CD4-positive, alpha-beta T cell treated with Interleukin-17A for 4 hours (primary cell): ENCODE results near the gene ZNF880.
"Not testable (repeated sequence)": the region's sequence is repeated elsewhere in the genome, so short reads cannot be mapped to it uniquely, and the experiment has no call there.

Experiments
- DNase-seq: peaks from one replicate; pipeline ENCODE4 v3.0.0-alpha.2; 2020; ENCODE audit warnings: mixed read lengths

Gene ZNF880

GRCh38 chr19:52369559-52370340 lies at the start of gene ZNF880:
Gene ZNF880, plus strand, starts transcription at chr19:52369923. Its CDS starts 43 bp downstream, at chr19:52369966.
- peak; percentile 92 for DNase-seq

DNA sequence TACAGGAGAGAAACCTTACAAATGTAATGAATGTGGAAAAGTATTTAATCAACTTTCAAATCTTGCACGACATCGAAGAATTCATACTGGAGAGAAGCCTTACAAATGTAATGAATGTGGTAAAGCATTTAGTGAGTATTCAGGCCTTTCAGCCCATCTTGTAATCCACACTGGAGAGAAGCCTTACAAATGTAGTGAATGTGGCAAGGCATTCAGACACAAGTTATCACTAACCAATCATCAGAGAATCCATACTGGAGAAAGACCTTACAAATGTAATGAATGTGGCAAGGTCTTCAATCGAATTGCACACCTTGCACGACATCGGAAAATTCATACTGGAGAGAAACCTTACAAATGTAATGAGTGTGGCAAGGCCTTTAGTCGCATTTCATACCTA lies 47.3 kb upstream of the ZNF880 start:
- no peak for DNase-seq

DNA sequence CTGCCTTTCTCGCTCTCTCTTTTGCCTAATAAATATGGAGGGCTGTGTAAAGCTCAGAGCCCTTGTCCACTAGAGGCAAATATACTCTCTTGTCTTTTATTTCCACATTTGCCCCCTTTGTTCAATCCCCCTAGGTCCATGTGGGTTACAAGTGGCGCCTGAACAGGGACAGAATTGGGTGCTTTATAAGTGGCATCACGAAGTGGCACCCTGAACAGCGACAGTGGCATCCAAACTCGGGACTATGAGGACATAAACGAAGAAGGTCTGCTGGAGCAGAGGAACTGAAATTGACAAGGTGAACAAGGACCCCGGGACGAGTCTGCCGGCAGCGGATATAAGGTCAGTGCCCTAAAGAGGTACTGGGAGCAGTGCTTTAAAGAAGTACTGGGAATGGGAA lies 38.0 kb upstream of the ZNF880 start:
- no peak for DNase-seq

DNA sequence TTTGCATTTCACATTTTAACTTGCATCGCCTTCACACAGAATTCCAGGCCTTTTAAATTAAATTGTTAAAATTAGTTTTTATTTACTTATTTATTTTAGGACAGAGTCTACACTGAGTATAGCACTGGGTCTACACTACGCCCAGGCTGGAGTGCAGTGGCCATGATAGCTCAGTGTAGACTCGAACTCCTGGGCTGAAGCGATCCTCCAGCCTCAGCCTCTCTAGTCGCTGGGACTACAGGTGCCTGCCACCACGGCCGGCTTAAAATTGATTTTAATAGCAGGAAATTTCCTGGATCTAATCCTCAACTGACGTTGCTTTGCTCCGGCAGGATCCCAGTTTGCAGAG lies 34.0 kb upstream of the ZNF880 start:
- no peak for DNase-seq

- DNase-seq = peak; percentile 89
Measured at GRCh38 chr19:52336117-52336790, 33.5 kb upstream of the ZNF880 start, which contains the start of gene ZNF610. Gene ZNF610, plus strand, starts transcription at chr19:52336243. Its CDS starts 12,930 bp downstream, at chr19:52349173.

- no peak for DNase-seq
Measured at GRCh38 chr19:52336791-52337381, 32.8 kb upstream of the ZNF880 start.

DNA sequence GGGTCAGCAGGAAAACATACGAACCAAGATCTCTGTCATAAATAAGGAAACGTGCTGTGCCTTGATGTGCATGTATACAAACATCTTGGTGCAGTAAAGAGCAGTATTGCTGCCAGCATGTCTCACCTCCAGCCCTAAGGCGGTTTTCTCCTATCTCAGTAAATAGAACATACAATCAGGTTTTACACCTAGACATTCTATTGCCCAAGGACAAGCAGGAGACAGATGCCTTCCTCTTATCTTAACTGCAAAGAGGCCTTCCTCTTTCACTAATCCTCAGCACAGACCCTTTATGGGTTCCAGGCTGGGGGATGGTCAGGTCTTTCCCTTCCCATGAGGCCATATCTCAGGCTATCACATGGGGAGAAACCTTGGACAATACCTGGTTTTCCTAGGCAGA lies 30.7 kb upstream of the ZNF880 start:
- not testable (repeated sequence) for DNase-seq

DNA sequence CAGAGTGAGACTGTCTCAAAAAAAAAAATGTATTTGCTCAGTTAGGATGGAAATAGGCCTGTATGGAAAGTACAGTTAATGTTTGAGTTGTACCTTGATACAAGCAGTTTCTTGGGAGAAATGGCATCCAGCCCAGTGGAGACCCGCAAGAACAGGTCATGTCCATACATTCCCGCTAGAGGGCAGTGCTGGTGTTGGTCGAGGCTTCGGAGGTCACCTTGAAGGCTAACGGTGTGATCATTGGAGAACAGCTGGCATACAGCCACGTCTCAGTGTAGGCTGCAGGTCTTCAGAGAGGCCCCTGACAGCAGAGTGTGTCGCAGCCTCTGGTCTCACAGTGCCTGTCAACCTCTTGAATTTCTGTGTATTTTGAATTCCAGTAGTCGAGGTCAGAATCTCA lies 26.2 kb upstream of the ZNF880 start:
- peak; percentile 50 for DNase-seq

DNA sequence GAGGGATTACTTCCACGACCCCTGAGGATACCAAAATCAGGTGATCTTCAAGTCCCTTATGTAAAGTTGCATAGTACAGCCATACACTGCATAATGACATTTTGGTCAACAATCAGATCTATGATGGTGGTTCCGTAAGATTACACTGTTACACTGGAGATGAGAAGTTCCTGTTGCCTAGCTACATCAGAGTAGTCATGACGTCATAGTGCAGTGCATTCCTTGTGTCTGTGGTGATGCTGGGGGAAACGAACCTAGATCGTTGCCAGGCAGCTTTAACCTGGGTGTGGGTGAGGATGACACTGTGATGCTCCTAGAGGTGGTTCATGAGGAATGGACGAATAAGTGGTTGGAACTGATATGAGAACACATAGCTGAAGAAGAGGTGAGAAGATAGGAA lies 24.6 kb upstream of the ZNF880 start:
- DNase-seq = no peak

GRCh38 chr19:52351512-52351911 lies 18.2 kb upstream of the ZNF880 start:
- DNase-seq = no peak

GRCh38 chr19:52366414-52366824 lies 3.3 kb upstream of the ZNF880 start:
- DNase-seq = no peak

- DNase-seq = no peak
Measured at GRCh38 chr19:52370341-52370710, 603 bp downstream of the ZNF880 start.

DNA sequence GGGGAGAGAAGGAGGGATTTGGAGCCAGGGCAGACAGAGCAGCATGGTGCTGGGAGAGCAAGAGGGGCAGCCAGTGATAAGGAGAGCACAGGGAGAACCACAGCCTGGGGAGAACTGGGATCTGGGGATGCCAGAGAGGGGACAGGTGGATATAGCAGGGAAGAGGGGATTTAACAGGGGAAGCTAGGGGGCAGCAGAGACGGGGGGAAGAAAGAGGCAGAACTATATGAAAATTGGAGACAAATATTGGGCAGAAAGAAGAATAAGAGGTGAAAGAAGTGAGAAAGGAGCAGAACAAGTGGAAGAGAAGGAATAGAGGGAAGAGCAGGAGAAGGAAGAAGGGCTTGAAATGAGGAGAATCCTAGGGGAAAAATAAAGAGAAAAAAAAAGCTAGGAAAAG lies 21.4 kb downstream of the ZNF880 start:
- no peak for DNase-seq

- peak; percentile 95 for DNase-seq
Measured at GRCh38 chr19:52397310-52398080, 27.8 kb downstream of the ZNF880 start, which contains the start of gene ZNF528. Gene ZNF528, plus strand, starts transcription at chr19:52397849. Its CDS starts 4,165 bp downstream, at chr19:52402014.

DNA sequence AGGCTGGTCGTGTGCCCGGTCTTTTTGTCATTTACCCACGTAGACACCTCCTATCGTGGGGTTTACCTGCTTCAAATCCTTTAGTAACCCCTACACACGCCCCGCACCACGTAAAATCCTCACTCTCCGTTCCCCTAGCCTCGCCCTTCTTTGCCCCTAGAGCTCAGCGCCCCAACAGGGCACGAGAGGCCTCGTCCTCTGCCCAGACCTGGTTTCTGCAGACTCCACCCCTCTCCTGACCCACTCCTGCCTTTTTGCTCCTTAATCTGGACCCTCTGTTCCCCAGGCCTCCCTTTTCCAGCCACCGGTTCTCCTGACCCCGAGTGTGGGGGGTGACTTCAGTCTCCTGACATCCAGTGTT lies 28.3 kb downstream of the ZNF880 start:
- no peak for DNase-seq

- no peak for DNase-seq
Measured at GRCh38 chr19:52410276-52410675, 40.6 kb downstream of the ZNF880 start.

DNA sequence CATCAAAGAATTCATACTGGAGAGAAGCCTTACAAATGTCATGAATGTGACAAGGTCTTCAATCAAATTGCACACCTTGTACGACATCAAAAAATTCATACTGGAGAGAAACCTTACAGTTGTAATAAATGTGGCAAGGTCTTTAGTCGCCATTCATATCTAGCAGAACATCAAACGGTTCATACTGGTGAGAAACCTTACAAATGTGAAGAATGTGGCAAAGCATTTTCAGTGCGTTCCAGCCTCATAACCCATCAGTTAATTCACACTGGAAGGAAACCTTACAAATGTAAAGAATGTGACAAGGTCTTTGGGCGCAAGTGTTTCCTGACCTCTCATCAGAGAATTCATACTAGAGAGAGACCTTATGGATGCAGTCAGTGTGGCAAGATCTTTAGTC lies 46.0 kb downstream of the ZNF880 start:
- DNase-seq = no peak

DNA sequence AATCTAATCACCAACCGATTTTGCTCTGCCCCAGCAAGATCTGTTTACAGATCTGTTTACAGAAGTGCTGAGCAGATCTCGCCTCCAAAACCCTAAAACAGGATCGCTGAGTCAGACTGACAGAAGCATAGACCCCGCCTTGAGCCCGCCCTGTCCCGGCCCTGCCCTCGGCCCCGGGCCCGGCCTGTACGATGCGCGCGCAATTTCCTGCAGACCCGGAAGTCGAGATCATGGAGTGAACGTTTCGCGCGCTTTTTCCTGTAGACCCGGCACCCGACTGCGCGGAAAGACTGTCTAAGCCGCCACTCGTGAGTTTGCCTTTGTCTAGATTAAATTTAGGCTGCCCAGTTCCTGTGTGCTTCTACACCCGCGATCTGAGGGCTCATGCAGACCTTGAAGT lies 59.2 kb downstream of the ZNF880 start, which contains the start of gene ZNF534:
ZNF534 (plus strand) TSS at position 212 of the 400 bp plus-strand sequence. CDS start 2,327 bp downstream, outside the sequence.
- DNase-seq = no peak
